WTC11 (cell line): Measurements from ENCODE around the gene VEGFA. TPM values are rescaled to one million over a fixed set of nuclear protein-coding genes. Genes with fewer than 3 reads are reported as not detected.
A peak's percentile ranks its signal among the peaks of the same experiment; 100 is the strongest.

Experiments used
- ATAC-seq: fragments of 200-7000 bp; cut with Tn5 transposase; 2 replicates; pipeline ENCODE4 v1.10.0; 2021; ENCODE audit warnings: mild to moderate bottlenecking, moderate library complexity
- CTCF ChIA-PET: fragments of 300-600 bp; sonication (Branson Sonifier 250); formaldehyde crosslinking; loops from one replicate; lab custom pipeline; 2021; ENCODE audit warnings: antibody characterized with exemption; lab: Charles Lee
- POLR2A ChIA-PET: fragments of 350-600 bp; sonication (Branson Sonifier 250); formaldehyde crosslinking; loops from one replicate; lab custom pipeline; 2021; ENCODE audit warnings: antibody characterized with exemption; lab: Charles Lee
- DNase-seq: peaks from one replicate; pipeline ENCODE4 v3.0.0; 2021; ENCODE audit warnings: low spot score
- H3K27ac Mint-ChIP-seq: 2 replicates; pipeline ENCODE4 v1.8.0; 2021; ENCODE audit warnings: mixed read lengths
- H3K27me3 Mint-ChIP-seq: 2 replicates; pipeline ENCODE4 v1.8.0; 2021; ENCODE audit warnings: low read depth, mild to moderate bottlenecking, moderate library complexity, mixed read lengths
- H3K36me3 Mint-ChIP-seq: 2 replicates; pipeline ENCODE4 v1.8.0; 2021; ENCODE audit warnings: mixed read lengths
- H3K4me1 Mint-ChIP-seq: 2 replicates; pipeline ENCODE4 v1.8.0; 2022; ENCODE audit warnings: mixed read lengths
- H3K4me3 Mint-ChIP-seq: 2 replicates; pipeline ENCODE4 v1.8.0; 2021; ENCODE audit warnings: mild to moderate bottlenecking, moderate library complexity, mixed read lengths
- H3K9me3 Mint-ChIP-seq: 2 replicates; pipeline ENCODE4 v1.8.0; 2021; ENCODE audit warnings: mixed read lengths
- ARID4B ChIP-seq: sonication (generic); formaldehyde crosslinking; IDR thresholded peaks from 2 replicates; pipeline ENCODE4 v1.8.0; 2023; ENCODE audit warnings: missing genetic modification reagents, mild to moderate bottlenecking, borderline replicate concordance
- ATF3 ChIP-seq: sonication (generic); formaldehyde crosslinking; conservative IDR thresholded peaks from 2 replicates; pipeline ENCODE4 v1.8.1; 2022; ENCODE audit warnings: mild to moderate bottlenecking, missing genetic modification reagents
- ATF6 ChIP-seq: sonication (generic); formaldehyde crosslinking; IDR thresholded peaks from 2 replicates; pipeline ENCODE4 v1.8.1; 2023; ENCODE audit warnings: mild to moderate bottlenecking, missing genetic modification reagents
- CDX4 ChIP-seq: fragments of 250-450 bp; sonication (Bioruptor Pico); IDR thresholded peaks from 2 replicates; pipeline ENCODE4 v1.9.0; 2021; ENCODE audit warnings: moderate library complexity, mild to moderate bottlenecking, inconsistent platforms, borderline replicate concordance
- CREM ChIP-seq: sonication (generic); formaldehyde crosslinking; IDR thresholded peaks from 2 replicates; pipeline ENCODE4 v1.8.1; 2022; ENCODE audit warnings: mild to moderate bottlenecking, missing genetic modification reagents, moderate library complexity
- CTCF ChIP-seq: fragments of 200-600 bp; IDR thresholded peaks from 2 replicates; pipeline ENCODE4 v1.8.0; 2022; ENCODE audit warnings: antibody characterized with exemption
- EMX1 ChIP-seq: fragments of 250-450 bp; sonication (Bioruptor Pico); IDR thresholded peaks from 2 replicates; pipeline ENCODE4 v1.8.0; 2021; ENCODE audit warnings: mild to moderate bottlenecking
- FOXJ3 ChIP-seq: sonication (generic); formaldehyde crosslinking; IDR thresholded peaks from 2 replicates; pipeline ENCODE4 v1.9.0; 2021; ENCODE audit warnings: missing genetic modification reagents, mild to moderate bottlenecking, borderline replicate concordance
- GTF2I ChIP-seq: fragments of 250-450 bp; sonication (Bioruptor Pico); conservative IDR thresholded peaks from 2 replicates; pipeline ENCODE4 v1.4.0; 2021; ENCODE audit warnings: mild to moderate bottlenecking
- IRF1 ChIP-seq: sonication (generic); formaldehyde crosslinking; IDR thresholded peaks from 2 replicates; pipeline ENCODE4 v1.8.0; 2023; ENCODE audit warnings: missing genetic modification reagents
- KAT7 ChIP-seq: sonication (generic); formaldehyde crosslinking; IDR thresholded peaks from 2 replicates; pipeline ENCODE4 v1.8.1; 2023; ENCODE audit warnings: missing genetic modification reagents, mild to moderate bottlenecking, borderline replicate concordance
- MLX ChIP-seq: sonication (generic); formaldehyde crosslinking; IDR thresholded peaks from 2 replicates; pipeline ENCODE4 v1.8.1; 2023; ENCODE audit warnings: mild to moderate bottlenecking, missing genetic modification reagents, moderate library complexity
- MXD4 ChIP-seq: fragments of 250-450 bp; sonication (Bioruptor Pico); IDR thresholded peaks from 2 replicates; pipeline ENCODE4 v1.8.0; 2021; ENCODE audit warnings: mild to moderate bottlenecking, moderate library complexity, borderline replicate concordance
- NR1H2 ChIP-seq: sonication (generic); formaldehyde crosslinking; IDR thresholded peaks from 2 replicates; pipeline ENCODE4 v1.9.0; 2021; ENCODE audit warnings: mild to moderate bottlenecking, moderate library complexity, missing genetic modification reagents
- NR2C2 ChIP-seq: sonication (generic); formaldehyde crosslinking; IDR thresholded peaks from 2 replicates; pipeline ENCODE4 v1.8.0; 2022; ENCODE audit warnings: mild to moderate bottlenecking, missing genetic modification reagents
- PREB ChIP-seq: sonication (generic); formaldehyde crosslinking; IDR thresholded peaks from 2 replicates; pipeline ENCODE4 v1.8.1; 2022; ENCODE audit warnings: mild to moderate bottlenecking, missing genetic modification reagents, moderate library complexity, borderline replicate concordance
- RELA ChIP-seq: sonication (generic); formaldehyde crosslinking; IDR thresholded peaks from 2 replicates; pipeline ENCODE4 v1.8.1; 2022; ENCODE audit warnings: missing genetic modification reagents, mild to moderate bottlenecking, borderline replicate concordance
- SMAD4 ChIP-seq: sonication (generic); formaldehyde crosslinking; IDR thresholded peaks from 2 replicates; pipeline ENCODE4 v1.8.0; 2022; ENCODE audit warnings: mild to moderate bottlenecking, missing genetic modification reagents
- TP53 ChIP-seq: sonication (generic); formaldehyde crosslinking; IDR thresholded peaks from 2 replicates; pipeline ENCODE4 v1.8.1; 2023; ENCODE audit warnings: mild to moderate bottlenecking, missing genetic modification reagents
- ZNF232 ChIP-seq: sonication (generic); formaldehyde crosslinking; IDR thresholded peaks from 2 replicates; pipeline ENCODE4 v1.8.0; 2022; ENCODE audit warnings: mild to moderate bottlenecking, missing genetic modification reagents
- ZNF416 ChIP-seq: fragments of 250-450 bp; sonication (Bioruptor Pico); IDR thresholded peaks from 2 replicates; pipeline ENCODE4 v1.9.0; 2021; ENCODE audit warnings: mild to moderate bottlenecking, inconsistent platforms
- ZNF423 ChIP-seq: fragments of 250-450 bp; sonication (Bioruptor Pico); IDR thresholded peaks from 2 replicates; pipeline ENCODE4 v2.1.2; 2022; ENCODE audit warnings: mild to moderate bottlenecking, moderate library complexity
- total RNA-seq: library from RNA; stranded (reverse); gene quantifications from 3 replicates; pipeline ENCODE4 v1.2.3, GENCODE V29; 2021

VEGFA gene
- total RNA-seq, 1 experiment from 2014 or later: 43.8 TPM

- Mint-ChIP-seq H3K9me3 (no peaks in the 10 kb centered on the region), H3K4me1 (peaks cover 5% of the 10 kb centered on the region), H3K27me3 (no peaks in the 10 kb centered on the region), H3K4me3 (no peak overlapping the region)
- DNase-seq: no peak
- TF ChIP-seq EMX1 (CRISPR knock-in tag) (no peak), ZNF416 (CRISPR knock-in tag) (no peak), PREB (CRISPR knock-in tag) (no peak), NR1H2 (CRISPR knock-in tag) (no peak), GTF2I (CRISPR knock-in tag) (no peak), ZNF423 (no peak), TP53 (no peak), RELA (CRISPR knock-in tag) (no peak), SMAD4 (CRISPR knock-in tag) (no peak), FOXJ3 (CRISPR knock-in tag) (no peak)
- TF ChIP-seq, all 79 proteins: peak for 0
- H3K27ac Mint-ChIP-seq: no peak overlapping the region
- ChIA-PET CTCF (no interaction called here), POLR2A (no interaction called here)
- H3K36me3 Mint-ChIP-seq: peaks cover 68% of the 10 kb centered on the region
- no peak for ATAC-seq
Measured at GRCh38 chr6:43780293-43780692, 10.3 kb downstream of the VEGFA start.

- no peaks in the 10 kb centered on the region for H3K27me3 Mint-ChIP-seq
- H3K27ac Mint-ChIP-seq: peak overlapping the region; percentile 87; the same call in 1 of the 2 replicates
- H3K9me3 Mint-ChIP-seq: no peaks in the 10 kb centered on the region
- ATAC-seq: no peak
- no peak for DNase-seq
- H3K4me1 Mint-ChIP-seq: no peaks in the 10 kb centered on the region
- H3K36me3 Mint-ChIP-seq: peaks cover 73% of the 10 kb centered on the region
- POLR2A ChIA-PET: interaction anchor here (1.0 kb wide), 1 partner anchor 146 kb away, joined by 3 read pairs; no protein-coding TSS in a partner anchor
- CTCF ChIA-PET: no interaction called here
- no peak overlapping the region for H3K4me3 Mint-ChIP-seq
- no peak for TF ChIP-seq ARID4B (CRISPR knock-in tag)
- TF ChIP-seq MLX (CRISPR knock-in tag): no peak
- no peak for TF ChIP-seq ATF6
- no peak for TF ChIP-seq KAT7 (CRISPR knock-in tag)
- no peak for TF ChIP-seq TP53
- TF ChIP-seq CREM (CRISPR knock-in tag): no peak
- no peak for TF ChIP-seq CDX4 (CRISPR knock-in tag)
- no peak for TF ChIP-seq NR2C2
- TF ChIP-seq MXD4 (CRISPR knock-in tag): no peak
- TF ChIP-seq ATF3 (CRISPR knock-in tag): no peak
- no peak for TF ChIP-seq CTCF
- no peak for TF ChIP-seq IRF1 (CRISPR knock-in tag)
- TF ChIP-seq ZNF232: no peak
Measured at GRCh38 chr6:43780941-43781928, 11.2 kb downstream of the VEGFA start.
